ENCODE data around the gene SPON2. TPM values are rescaled to one million over a fixed set of nuclear protein-coding genes. Genes with fewer than 3 reads are reported as not detected.

The SPON2 gene
- total and polyA plus RNA-seq, 2 of the 4 experiments (the other 2 are of a cell fraction) = 21.1 to 177 TPM

- intact Hi-C loops (cut with micrococcal nuclease) = loop anchor here (2.0 kb wide), 1 partner anchor 35 kb away; the partner anchor contains the start of gene SPON2
- BruUV-seq (replicated peaks) = no TSS peak
- peaks cover 43% of the 10 kb centered on the region for H3K4me1 ChIP-seq (ENCODE audit: control insufficient read depth, insufficient read depth, low read length)
Observed at GRCh38 chr4:1207603-1208265, 35.4 kb upstream of the SPON2 start.

More at GRCh38 chr4:1207603-1208265, 35.4 kb upstream of the SPON2 start:
- no peak for TF ChIP-seq BHLHE40 (IDR thresholded peaks at IDR 0.05; ENCODE audit: low read depth, low read length)
- TF ChIP-seq RCOR1 (IDR thresholded peaks at IDR 0.05; ENCODE audit: insufficient replicate concordance, low read length) = peak; percentile 67
- TF ChIP-seq MAZ (IDR thresholded peaks at IDR 0.05; ENCODE audit: borderline replicate concordance, low read depth, low read length) = peak; percentile 58; the same call in 1 of the 2 replicates
- TF ChIP-seq RAD21 (IDR thresholded peaks at IDR 0.05; ENCODE audit: low read length) = peak; percentile 19
- no peak for TF ChIP-seq USF2 (IDR thresholded peaks at IDR 0.05; ENCODE audit: low read depth, low read length)
- no peak for TF ChIP-seq NFE2L2 (IDR thresholded peaks at IDR 0.05; ENCODE audit: low read depth, low read length)
- peak overlapping the region; percentile 78; the same call in 1 of the 2 replicates for H3K14ac ChIP-seq (replicated peaks; ENCODE audit: low read depth, low read length)
- dilution Hi-C loops (cut with HindIII; ENCODE audit: low sequenced_read_pairs, unreplicated experiment) (no loop called here), in situ Hi-C loops (cut with MboI; ENCODE audit: low sequenced_read_pairs) (no loop called here)
- no peak overlapping the region for H3K4me3 ChIP-seq (ENCODE audit: insufficient read depth, low read depth, low read length)
- H2AK5ac ChIP-seq (ENCODE audit: low read depth, low read length) = peak overlapping the region; percentile 99
- no peak overlapping the region for H3K23ac ChIP-seq (ENCODE audit: low read depth, low read length)
- H3K27ac ChIP-seq (ENCODE audit: insufficient read depth, low read length) = peak overlapping the region; percentile 88
- ATAC-seq (ENCODE audit: low read depth) (peak; percentile 78), DNase-seq (peak; percentile 87)
- 0 out of 2 replicates have a peak overlapping the region, but pooled peaks have one; percentile 44 for H2BK20ac ChIP-seq (ENCODE audit: low read depth, low read length)
- peak overlapping the region; percentile 56 for H2BK5ac ChIP-seq (ENCODE audit: low read depth, low read length, poor library complexity, severe bottlenecking)
- no peak overlapping the region; the same call in 1 of the 2 replicates for H3K4me2 ChIP-seq (ENCODE audit: low read depth, low read length)
- H3K79me1 ChIP-seq (ENCODE audit: low read depth in 1 of 2, low read length in 2 of 2) = peaks cover 0 to 40% of the 10 kb centered on the region in 2 experiments; a peak in 3 of 4 replicates
- 19% methylated on average over 13 of the region's 31 CpGs; no CpG with 5 or more reads in 1 of the 2 experiments for WGBS, 2 experiments (ENCODE audit: extremely low coverage in 2 of 2, insufficient read length in 1 of 2)
- H2BK120ac ChIP-seq (ENCODE audit: low read depth, low read length) = peak overlapping the region; percentile 80; the same call in 1 of the 2 replicates
- peaks cover 20% of the 10 kb centered on the region for H3K9me1 ChIP-seq (ENCODE audit: insufficient read depth, low read length)
- H4K8ac ChIP-seq (ENCODE audit: low read depth in 2 of 2, low read length in 2 of 2) = peak overlapping the region; percentile 74 to 94; a peak in 3 of 4 replicates
- H4K91ac ChIP-seq (ENCODE audit: insufficient read depth, low read depth, low read length) = peak overlapping the region; percentile 53
- H4K20me1 ChIP-seq (ENCODE audit: insufficient read depth, low read length) = no peaks in the 10 kb centered on the region
- H3K56ac ChIP-seq (ENCODE audit: extremely low read depth, insufficient read depth, low read length) = no peak overlapping the region
- peak overlapping the region; percentile 29 for H2AK9ac ChIP-seq (replicated peaks; ENCODE audit: low read depth, low read length, poor library complexity)
- no peak overlapping the region for H2BK15ac ChIP-seq (ENCODE audit: low read depth, low read length)
- no peaks in the 10 kb centered on the region for H3K27me3 ChIP-seq (ENCODE audit: control insufficient read depth, insufficient read depth, low read length)
- no peaks in the 10 kb centered on the region for H3K9me3 ChIP-seq (ENCODE audit: control insufficient read depth, insufficient read depth, low read length)
- H3K36me3 ChIP-seq (ENCODE audit: control insufficient read depth, insufficient read depth, low read length) = peaks cover 19% of the 10 kb centered on the region
- peak overlapping the region; percentile 82; the same call in 1 of the 2 replicates for H4K5ac ChIP-seq (ENCODE audit: low read depth, low read length)
- ChIA-PET POLR2A (ENCODE audit: unreplicated experiment) (interaction anchor here (1.3 kb wide), 1 partner anchor 12 kb away, joined by 3 read pairs; no protein-coding TSS in a partner anchor), CTCF (interaction anchor here (1.6 kb wide), 1 partner anchor 34 kb away, joined by 3 read pairs; no protein-coding TSS in a partner anchor)
- H3K9ac ChIP-seq (ENCODE audit: low read depth, low read length) = peak overlapping the region; percentile 29; the same call in 1 of the 2 replicates
- H3K4ac ChIP-seq (ENCODE audit: low read depth, low read length) = peak overlapping the region; percentile 83
- peak overlapping the region; percentile 74; the same call in 1 of the 2 replicates for H3K18ac ChIP-seq (ENCODE audit: low read depth, low read length)
- H2AFZ ChIP-seq (replicated peaks; ENCODE audit: low read length, poor library complexity) = peak overlapping the region; percentile 77

All from IMR-90 (cell line).